Left cardiac atrium (tissue), 4 donors: ENCODE results near the gene APC2. TPM values are rescaled to one million over a fixed set of nuclear protein-coding genes. Genes with fewer than 3 reads are reported as not detected.

ENCODE experiments used
- ATAC-seq, 2 donors: fragments of 200-7000 bp; cut with Tn5 transposase; one replicate each; pipeline ENCODE4 v1.9.1; 2020; ENCODE audit warnings: mild to moderate bottlenecking in 2 of 2, moderate library complexity in 2 of 2
- DNase-seq: peaks from one replicate; pipeline ENCODE4 v3.0.0-alpha.2; 2020
- intact Hi-C, 2 donors: fragments of 100-400 bp; cut with DNase I; formaldehyde crosslinking; loops; one replicate each; pipeline versions ENCODE4 v1.14.1 to v1.15.1; 2022 to 2023
- total RNA-seq, 2 donors: library from RNA; stranded (reverse); fragmentation: NEBNext Ultra II Directional; extraction: Animal tissue kit (Norgen Biotek cat#: 25700); gene quantifications; one replicate each; pipeline ENCODE4 v1.2.1, GENCODE V29; 2021
- donor health status: DM: no; HTN: yes; CAD: no.
- donor health status: DM: no; HTN: yes; CAD: no; lungs with severe emphysema.
- donor health status: DM: yes; HTN: yes; CAD: no.
- donor health status: Dilated cardiomyopathy.

Gene APC2
- total RNA-seq, 2 donors from 2014 or later, result 0.18 to 0.21 TPM

DNA sequence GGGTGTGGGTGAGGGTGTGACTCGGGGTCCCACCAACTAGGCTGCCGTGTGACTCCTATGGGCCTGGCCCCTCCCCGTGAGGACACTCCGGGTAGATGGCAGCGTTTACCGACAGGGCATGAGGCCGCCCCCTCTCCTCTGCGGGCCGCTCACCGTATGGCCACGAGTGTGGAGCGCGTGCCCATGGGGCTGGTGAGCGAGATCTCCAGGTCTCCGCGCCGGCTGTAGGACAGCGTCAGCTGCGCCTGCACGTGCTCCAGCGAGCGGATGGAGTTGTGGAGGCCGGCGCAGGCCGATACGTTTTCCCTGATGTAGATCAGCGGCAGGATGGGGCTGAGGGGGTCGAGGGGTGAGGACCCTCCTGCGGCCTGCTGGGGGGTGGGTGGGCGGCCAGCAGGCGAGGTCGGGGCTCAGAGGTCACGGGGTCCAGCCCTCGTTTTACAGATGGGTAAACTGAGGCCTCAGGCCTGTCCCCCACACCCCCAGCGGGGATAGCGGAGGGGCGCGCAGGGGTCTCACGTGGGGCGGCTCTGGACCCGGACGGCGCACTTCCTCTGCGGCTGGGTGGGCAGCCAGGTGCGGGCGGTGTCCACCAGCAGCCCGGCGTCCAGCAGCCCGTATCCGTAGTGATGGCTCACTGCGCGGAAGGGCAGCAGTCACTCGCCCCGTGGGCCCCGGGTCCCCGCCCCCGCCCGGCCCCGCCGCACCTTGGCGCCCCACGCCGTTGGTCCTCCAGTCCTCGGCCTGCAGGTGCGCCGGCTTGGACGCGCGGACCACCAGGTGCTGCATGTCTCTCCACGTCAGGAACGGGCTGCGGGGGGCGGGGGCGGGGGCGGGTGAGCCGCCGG, 33.4 kb downstream of the APC2 start:
- ATAC-seq, result no peak
- intact Hi-C loops, result no loop called here
- DNase-seq, result peak; percentile 23

DNA sequence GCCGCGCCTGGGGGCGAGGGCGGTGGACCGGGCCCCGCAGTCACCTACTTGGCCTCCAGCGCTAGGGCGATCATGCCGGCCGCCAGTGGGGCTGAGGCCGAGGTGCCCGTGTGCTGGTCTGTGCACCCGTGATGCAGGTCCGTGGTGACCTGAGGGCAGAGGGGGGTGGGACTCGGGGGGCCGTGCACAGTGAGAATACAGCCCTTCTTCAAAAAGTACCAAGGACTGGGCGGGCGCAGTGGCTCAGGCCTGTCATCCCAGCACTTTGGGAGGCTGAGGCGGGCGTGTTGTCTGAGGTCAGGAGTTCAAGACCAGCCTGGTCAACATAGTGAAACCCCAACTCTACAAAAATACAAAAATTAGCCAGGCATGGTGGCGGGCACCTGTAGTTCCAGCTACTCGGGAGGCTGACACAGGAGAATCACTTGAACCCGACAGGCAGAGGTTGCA, 34.1 kb downstream of the APC2 start:
- DNase-seq, result peak; percentile 15
- intact Hi-C loops, result no loop called here
- no peak for ATAC-seq

DNA sequence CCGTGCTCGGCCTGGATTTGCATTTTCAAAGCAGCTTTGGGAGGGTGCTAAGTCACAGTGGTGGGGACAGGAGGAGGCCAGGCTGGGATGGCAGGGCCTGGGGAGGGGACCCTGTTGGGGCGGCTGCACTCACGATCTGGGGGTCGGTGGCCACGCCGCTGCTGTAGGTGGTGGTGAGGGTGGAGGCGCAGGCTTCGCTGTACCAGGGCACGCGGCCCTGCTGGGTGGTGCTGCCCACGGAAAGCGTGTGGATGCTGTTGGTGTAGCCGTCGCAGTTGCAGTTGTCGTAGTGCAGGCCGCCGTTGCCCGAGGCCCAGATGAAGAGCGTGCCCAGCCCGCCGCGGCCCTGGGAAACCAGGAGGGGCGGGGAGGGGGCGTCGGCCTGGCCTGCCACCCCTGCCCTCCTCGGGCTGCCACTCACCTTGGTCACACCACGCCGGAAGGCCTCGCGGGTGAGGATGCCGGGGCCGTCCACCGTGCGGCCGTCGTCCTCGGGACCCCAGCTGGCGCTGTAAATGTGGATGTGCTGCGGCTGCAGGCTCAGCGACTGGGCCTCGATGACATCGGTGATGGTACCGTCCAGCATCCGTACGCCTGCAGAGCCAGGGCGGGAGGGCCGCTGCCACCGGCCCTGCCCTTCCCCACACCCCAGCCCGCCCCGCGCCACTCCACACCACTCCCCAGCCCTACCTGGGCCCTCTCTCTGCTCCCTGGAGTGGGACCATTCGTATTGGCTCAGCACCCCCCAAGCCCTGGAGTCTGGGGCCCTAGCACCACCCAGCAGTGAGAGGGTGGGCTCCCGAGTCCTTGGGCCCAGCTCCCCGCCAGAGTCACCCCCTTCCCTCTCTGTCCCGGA, 37.0 kb downstream of the APC2 start:
- intact Hi-C loops, result no loop called here
- DNase-seq (no peak), ATAC-seq (no peak)

DNA sequence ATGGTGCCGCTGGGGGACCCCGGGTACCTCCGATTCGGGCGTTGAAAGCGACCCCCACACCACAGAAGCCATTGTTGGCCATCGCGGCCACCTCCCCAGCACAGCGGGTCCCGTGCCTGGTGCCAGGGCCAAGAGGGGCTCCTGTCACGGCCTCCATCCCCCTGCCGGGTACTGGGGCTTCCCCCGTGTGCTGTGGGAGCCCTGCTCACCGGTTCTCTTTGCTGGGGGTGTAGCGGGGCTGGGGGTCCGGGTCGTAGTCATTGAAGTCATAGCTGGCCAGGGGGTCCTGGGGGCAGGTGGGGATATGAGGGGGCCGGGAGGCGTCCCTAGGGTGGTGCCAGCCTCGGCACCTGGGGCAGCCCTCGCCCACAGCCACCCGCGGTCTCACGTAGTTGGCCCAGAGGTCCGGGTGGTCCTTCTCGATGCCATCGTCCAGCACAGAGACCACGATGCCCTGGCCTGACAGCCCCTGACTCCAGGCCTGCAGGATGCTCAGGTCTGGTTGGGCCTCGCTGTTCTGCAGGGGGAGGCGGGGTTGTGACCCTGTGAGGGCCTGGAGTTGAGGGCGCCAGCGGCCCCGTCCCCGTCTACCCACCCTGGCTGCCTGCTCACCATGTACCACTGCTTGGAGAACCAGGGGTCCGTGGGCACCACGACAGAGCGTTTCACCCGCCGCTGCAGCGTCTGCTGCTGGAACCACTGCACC, 37.8 kb downstream of the APC2 start:
- ATAC-seq (no peak), DNase-seq (no peak)
- intact Hi-C loops, result no loop called here

DNA sequence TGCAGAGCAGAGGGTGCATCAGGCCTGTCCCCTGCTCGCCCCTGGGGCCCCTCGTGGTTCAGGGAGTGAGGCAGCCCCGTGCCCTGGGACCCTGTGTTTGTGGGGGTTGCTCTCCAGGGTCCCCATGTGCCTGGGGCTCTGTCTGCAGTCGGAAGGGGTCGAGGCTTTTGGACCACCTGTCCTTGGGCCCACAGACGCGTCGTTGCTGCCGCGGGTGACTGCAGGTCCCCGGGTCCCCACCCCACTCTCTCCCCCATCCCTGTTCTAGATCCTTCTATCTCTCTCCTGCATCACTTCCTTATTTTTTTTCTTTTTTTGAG, 38.3 kb downstream of the APC2 start:
- no peak for DNase-seq
- ATAC-seq, result no peak
- intact Hi-C loops, result no loop called here

DNA sequence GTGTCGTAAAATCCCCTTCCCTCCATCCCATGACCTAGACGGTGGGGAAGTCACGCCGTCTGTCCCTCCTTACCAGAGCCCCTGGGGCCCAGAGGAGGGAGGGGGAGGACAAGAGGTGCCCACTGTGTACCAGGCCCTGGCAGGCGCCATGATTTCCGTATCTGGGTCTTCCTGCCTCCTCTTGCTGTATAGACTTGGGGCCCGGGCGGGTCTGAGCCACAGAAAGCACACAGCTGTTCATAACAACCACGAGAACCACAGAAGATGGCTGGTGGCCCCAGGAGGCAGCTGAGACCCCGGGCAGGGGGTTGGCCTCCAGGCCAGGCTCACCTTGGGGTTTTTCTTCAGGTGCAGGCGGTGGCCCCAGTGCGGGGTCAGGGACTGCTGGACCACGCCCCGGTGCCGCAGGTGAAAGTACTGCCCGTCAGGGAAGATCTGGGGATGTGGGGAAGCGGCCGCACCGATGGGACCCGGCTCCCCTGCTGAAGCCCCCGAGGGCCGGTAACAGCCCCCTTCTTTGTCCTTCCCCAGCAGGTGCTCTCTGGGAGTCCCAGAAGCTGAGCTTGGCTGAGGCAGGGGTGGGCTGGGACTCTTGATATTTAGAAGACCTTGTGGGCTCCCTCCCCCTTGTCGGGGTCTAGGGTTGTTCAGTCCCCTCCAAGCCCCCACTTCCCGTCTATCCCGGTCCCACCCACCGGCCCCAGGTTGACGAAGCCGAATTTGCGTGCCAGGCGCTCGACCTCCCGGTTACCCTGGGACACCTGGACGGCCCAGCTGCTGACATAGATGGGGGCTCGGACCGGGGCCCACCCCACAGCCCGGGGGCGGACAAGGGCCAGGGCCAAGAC, 39.8 kb downstream of the APC2 start:
- intact Hi-C loops, result no loop called here

DNA sequence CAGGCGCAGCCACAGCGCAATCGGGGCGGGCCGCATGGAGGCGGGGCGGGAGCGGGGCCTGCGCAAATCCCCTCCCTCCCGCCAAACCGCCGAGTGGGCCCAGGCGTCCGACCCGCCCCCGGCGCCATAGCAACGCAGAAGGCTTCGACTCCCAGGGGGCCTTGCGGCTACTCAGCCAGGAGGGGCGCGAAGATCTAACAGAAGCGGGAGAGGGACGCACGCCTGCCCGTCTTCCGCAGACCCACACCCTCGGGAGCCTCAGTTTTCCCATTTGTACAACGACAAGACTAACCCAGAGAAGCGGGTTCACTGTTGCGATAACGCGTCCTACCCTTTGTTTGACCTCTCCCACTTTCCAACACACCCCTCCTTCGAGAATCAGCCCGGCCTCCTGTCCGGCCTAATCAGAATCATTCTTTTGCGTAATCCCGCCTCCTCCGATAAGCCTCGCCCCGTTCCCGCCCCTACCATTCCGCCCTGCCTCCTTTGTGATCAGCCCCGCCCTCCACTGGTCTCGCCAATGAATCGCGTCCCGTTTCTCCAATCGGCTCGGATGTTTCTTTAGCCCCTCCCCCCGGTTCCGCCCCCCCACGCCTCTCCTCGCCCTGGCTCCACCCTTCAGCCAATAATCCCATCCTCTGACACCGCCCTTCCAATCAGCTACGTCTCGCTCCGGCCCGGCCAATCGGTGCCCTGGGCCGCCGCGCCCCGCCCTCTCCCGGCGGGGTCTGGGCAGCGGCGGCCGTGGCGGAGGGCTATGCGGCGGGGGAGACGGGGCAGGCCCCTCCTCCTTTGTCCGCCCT, 40.6 kb downstream of the APC2 start, which contains the start of gene PCSK4:
PCSK4 (minus strand) TSS at position 40 of the 803 bp plus-strand sequence; CDS start at position 36, 4 bp downstream.
- intact Hi-C loops, result no loop called here
- ATAC-seq, result peak; percentile 95
- DNase-seq, result peak; percentile 98

More for the DNA sequence above, 39.8 kb downstream of the APC2 start:
- ATAC-seq, result no peak
- DNase-seq, result no peak

DNA sequence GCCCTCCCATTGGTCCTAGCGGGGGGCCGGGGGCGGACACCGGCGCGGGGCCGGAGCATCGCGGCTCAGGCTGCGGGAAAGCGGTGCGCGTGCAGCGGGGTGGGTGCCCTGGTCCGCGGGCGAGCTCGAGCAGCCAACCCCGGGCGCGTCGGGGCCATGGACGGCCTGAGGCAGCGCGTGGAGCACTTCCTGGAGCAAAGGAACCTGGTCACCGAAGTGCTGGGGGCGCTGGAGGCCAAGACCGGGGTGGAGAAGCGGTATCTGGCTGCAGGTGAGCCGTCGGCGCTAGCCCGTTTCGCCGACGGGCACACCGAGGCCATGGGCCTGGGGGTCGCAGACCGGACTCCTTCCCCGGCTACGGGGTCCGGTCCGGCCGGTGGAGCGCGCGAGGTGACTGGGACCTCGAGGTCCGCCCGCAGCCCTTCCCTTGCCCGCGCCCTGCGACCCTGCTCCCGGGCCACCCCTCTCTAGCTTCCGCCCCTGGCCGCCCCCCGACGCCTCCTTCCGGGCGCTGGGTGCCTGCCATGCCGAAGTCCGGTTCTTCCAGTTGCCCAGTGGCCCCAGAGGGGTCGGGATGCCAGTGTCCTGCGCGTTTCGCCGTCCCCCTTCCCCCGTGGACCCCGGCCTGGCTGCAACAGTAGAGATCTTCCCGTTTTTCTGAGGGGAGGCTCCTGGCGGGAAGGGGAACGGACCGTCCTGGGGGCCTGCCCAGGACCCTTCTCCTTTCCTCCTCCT, 41.4 kb downstream of the APC2 start, which contains the start of gene REEP6:
REEP6 (plus strand) TSS at position 68 of the 735 bp plus-strand sequence; CDS start at position 157, 89 bp downstream.
- ATAC-seq (no peak), DNase-seq (no peak)
- intact Hi-C loops, result no loop called here

DNA sequence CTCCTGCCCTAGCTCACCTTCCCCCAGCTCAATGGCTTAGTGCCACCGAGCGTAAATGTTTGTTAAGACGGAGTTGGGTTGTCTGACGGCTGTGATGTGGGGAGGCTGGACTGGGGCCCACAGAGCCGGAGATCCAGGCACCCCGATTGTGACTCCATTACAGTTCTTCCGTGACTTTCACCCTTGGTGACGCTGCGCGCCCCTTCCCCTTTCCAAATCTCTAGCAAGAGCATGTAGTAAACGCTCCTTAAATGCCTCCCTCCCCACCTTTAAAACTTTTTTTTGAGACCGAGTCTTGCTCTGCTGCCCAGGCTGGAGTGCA, 41.9 kb downstream of the APC2 start:
- ATAC-seq (no peak), DNase-seq (no peak)
- intact Hi-C loops, result no loop called here

DNA sequence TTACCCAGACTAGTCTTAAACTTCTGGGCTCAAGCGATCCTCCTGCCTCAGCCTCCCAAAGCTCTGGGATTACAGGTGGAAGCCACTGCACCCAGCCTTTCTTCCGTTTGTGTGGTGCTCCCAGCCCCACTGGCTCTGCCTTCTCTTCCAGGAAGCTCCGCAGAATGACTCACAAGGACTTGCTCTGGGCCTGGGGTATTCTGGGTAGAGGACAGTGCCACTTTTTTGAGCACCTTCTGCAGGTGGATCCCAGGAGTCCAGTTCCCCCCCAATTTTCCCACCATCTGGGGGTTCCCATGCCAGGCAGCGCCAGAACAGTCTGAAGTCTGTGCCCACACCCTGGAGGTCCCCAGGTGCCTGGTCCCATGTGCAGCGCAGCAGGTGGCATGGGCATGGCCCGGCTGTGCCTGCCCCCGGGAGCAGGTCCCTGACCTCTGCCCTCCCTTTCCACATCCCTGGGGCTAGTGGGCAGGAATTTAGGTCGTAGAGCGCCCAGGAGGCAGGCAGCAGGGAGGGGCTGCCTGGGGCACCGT, 42.6 kb downstream of the APC2 start:
- ATAC-seq, result no peak
- intact Hi-C loops, result no loop called here
- no peak for DNase-seq

DNA sequence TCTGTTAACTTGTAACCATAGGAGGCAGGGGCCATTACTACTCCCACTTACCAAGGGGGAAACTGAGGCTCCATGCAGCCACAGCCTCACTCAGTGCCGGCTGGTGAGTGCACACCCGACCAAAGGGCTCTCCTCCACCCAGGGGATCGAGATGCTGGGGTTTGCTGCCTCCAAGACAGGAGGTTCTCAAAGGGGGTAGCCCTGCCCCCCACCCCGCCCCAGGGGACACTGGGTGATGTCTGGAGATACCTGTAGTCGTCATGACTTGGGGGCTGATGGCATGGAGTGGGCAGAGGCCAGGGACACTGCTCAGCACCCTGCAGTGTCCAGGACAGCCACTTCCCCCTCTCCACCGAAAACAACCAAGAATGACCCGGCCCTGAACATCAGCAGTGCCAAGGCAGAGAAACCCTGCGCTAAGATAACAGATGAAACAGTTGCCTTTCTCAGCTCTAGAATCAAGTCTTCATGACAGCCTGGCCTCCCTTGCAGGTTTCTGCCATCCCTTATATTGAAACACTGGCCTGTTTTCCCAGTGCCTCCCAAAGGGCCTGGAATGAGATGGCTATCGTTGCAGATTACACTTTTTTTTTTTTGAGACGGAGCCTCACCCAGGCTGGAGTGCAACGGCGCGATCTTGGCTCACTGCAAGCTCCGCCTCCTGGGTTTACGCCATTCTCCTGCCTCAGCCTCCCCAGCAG, 44.3 kb downstream of the APC2 start:
- ATAC-seq (no peak), DNase-seq (no peak)
- intact Hi-C loops, result no loop called here

DNA sequence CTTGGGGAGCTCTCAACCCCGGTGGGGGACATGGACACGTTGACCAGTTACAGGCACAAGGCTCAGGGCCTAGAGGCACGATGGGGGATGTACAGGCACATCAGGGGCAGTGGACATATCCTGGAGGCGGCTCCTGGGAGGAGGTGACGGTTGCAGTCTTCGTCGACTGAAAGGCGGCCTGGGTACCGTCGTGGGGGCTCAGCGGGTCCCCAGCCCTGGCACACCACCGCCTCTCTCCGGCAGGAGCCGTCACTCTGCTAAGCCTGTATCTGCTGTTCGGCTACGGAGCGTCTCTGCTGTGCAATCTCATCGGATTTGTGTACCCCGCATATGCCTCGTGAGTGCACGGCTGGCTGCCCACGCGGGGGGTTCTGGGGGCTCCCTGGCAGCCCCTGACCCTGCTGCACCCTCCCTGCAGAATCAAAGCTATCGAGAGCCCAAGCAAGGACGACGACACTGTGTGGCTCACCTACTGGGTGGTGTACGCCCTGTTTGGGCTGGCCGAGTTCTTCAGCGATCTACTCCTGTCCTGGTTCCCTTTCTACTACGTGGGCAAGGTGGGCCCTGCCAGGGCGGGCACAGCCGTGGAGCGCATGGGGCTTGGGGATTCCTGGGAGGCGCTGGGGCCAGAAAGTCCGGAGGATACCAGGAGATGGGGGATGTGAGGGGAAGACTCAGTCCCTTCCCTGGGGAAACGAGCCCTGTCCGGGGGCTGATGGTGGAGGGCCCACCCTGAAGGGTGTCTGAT, 45.3 kb downstream of the APC2 start:
- ATAC-seq, result no peak
- no peak for DNase-seq
- intact Hi-C loops, result no loop called here

DNA sequence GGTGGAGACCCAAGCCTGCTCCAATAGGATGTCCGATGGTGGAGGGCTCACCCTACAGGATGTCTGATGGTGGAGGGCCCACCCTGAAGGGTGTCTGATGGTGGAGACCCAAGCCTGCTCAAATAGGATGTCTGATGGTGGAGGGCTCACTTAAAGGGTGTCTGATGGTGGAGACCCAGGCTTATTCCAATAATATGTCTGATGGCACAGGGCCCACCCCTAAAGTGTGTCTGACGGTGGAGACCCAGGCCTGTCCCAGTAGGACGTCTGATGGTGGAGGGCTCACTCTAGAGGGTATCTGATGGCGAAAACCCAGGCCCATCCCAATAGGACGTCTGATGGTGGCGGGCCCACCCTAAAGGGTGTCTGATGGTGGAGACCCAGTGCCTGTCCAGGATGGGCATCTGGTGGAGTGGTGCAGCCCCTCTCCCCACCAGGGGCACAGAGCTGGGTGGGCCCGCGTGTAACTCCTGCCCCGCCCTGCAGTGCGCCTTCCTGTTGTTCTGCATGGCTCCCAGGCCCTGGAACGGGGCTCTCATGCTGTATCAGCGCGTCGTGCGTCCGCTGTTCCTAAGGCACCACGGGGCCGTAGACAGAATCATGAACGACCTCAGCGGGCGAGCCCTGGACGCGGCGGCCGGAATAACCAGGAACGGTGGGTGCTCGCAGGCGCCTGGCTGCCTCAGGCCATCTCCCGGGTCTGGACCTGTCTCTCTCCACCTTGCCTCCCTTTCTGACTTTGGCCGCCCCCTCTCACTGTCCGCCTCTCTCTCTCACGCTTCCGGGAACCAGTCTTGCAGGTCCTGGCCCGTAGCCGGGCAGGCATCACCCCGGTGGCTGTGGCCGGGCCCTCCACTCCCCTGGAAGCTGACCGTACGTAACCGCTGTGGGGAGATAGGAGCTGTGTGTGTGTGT, 46.1 kb downstream of the APC2 start:
- DNase-seq (no peak), ATAC-seq (no peak)
- intact Hi-C loops, result no loop called here

DNA sequence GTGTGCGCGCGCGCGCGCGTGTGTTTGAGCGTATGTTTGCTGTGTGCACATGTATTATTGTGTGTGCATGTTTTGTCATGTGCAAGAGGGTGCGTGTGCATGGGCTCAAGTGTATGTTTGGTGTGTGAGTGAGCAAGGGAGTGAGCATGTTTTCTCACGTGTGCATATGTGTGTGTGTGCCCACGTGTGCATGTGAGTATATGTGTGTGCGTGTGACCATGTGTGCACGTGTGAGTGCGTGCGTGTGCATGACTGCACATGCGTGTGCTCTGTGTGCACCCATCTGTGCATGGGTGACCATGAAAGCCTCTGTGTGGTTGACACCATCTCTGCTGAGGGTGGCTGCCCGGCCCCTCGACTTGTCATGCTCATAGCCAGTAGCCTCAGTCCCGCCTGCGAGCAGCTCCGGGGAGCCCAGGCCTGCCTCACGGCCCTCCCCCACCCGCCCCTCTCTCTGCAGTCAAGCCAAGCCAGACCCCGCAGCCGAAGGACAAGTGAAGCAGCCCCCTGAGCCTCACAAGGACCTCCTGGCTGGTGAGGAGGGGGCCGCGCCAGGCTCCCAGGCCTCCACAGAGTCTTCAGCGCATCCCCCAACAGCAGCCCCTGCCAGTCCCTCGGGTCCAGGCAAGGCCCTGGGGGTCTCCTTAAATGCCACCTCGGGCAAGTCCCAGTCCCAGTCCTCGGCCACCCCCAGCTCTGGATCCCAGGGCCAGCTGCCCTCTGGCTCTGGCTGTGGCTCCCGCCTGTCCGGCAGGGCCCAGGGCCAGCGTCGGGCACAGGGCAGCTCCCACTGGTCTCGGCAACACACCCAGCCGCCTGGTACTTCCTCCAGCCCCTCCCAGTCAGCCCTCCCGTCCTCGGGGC, 47.0 kb downstream of the APC2 start:
- no peak for DNase-seq
- intact Hi-C loops, result no loop called here
- ATAC-seq, result no peak
